Urinary bladder (tissue), 4 donors: ENCODE results near the gene EXOC6B. TPM values are rescaled to one million over a fixed set of nuclear protein-coding genes. Genes with fewer than 3 reads are reported as not detected.
"Not testable (repeated sequence)": the region's sequence is repeated elsewhere in the genome, so short reads cannot be mapped to it uniquely, and the experiment has no call there.

ENCODE experiments used
- DNase-seq: peaks from one replicate; pipeline ENCODE4 v3.0.0-alpha.2; 2015; ENCODE audit errors: extremely low spot score
- H3K27ac ChIP-seq: one replicate; pipeline ENCODE4 v1.5.1; 2013; ENCODE audit warnings: low read depth, mild to moderate bottlenecking, moderate library complexity
- H3K36me3 ChIP-seq: one replicate; pipeline ENCODE4 v1.6.1; 2013; ENCODE audit warnings: mild to moderate bottlenecking, moderate library complexity; ENCODE audit not compliant: insufficient read depth
- H3K4me1 ChIP-seq: one replicate; pipeline ENCODE4 v1.6.1; 2013; ENCODE audit warnings: mild to moderate bottlenecking, moderate library complexity; ENCODE audit not compliant: insufficient read depth
- H3K4me3 ChIP-seq: one replicate; pipeline ENCODE4 v1.5.1; 2013; ENCODE audit warnings: low read depth, low read length
- WGBS: extraction: QIAGEN DNeasy Blood & Tissue Kit; methylation state at CpG from one replicate; pipeline ENCODE4 v1.1.7; 2013; 5-methylcytosine and 5-hydroxymethylcytosine counted together
- polyA plus RNA-seq: library from polyadenylated mRNA; stranded (reverse); fragments of 200-250 nt; gene quantifications from one replicate; pipeline ENCODE4 v1.2.3, GENCODE V29; 2013
- total RNA-seq: library from RNA; depleted of rRNA; stranded (reverse); fragments of >200 nt; gene quantifications from one replicate; pipeline ENCODE4 v1.2.3, GENCODE V29; 2014
- donor health status: healthy with polysubstance abuse.
- donor health status: healthy.

EXOC6B gene
- total and polyA plus RNA-seq, 2 donors, result 14.5 to 47.6 TPM

GRCh38 chr2:72526623-72527022 lies 299.2 kb downstream of the EXOC6B start:
- H3K4me3 ChIP-seq, result no peak overlapping the region
- H3K27ac ChIP-seq, result no peak overlapping the region
- no peaks in the 10 kb centered on the region for H3K4me1 ChIP-seq
- no peak for DNase-seq
- WGBS, result 81% methylated on average over 1 of the region's 1 CpG
- no peaks in the 10 kb centered on the region for H3K36me3 ChIP-seq

DNA sequence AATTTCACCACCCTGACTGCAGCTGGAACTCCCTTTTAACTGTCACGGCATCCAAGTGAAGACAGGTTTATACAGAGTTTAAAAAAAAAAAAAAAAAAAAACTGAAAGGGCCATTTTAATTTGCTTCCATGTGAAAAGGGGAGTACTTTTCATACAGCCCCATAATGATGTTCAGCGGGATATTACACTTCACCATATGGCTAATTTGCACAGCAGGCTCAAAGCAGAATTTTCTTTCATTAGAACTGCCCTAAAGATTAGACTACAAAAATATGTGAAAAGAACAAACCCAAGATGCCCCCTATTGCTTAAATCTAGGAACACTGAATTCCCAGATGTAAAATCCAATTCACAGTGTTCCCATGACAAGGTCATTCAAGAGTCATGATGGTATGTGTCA lies 301.8 kb downstream of the EXOC6B start:
- no peak for DNase-seq
- H3K36me3 ChIP-seq, result no peaks in the 10 kb centered on the region
- H3K27ac ChIP-seq, result no peak overlapping the region
- no peak overlapping the region for H3K4me3 ChIP-seq
- WGBS, result 98% methylated on average over 2 of the region's 2 CpGs
- H3K4me1 ChIP-seq, result no peaks in the 10 kb centered on the region

DNA sequence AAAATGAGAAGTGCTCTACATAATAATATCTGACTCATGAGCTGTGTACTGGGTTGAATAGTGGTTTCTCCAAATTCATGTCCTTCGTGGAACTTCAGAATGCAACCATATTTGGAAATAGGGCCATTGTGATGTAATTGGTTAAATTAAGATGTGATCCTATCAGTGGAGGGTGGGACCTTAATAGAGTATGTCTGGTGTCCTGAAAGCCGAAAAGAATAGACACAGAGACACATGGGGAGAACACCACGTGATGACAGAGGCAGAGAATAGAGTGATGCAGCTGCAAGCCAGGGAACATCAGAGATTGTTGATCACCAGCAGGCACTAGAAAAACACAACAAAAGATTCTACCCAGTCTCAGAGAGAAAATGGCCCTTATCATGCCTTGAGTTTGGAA lies 310.1 kb downstream of the EXOC6B start:
- H3K4me3 ChIP-seq, result no peak overlapping the region
- DNase-seq, result no peak
- no peaks in the 10 kb centered on the region for H3K4me1 ChIP-seq
- 88% methylated on average over 3 of the region's 3 CpGs for WGBS
- peaks cover 1% of the 10 kb centered on the region for H3K36me3 ChIP-seq
- no peak overlapping the region for H3K27ac ChIP-seq

GRCh38 chr2:72513011-72513410 lies 312.8 kb downstream of the EXOC6B start:
- H3K27ac ChIP-seq, result no peak overlapping the region
- no peaks in the 10 kb centered on the region for H3K4me1 ChIP-seq
- peaks cover 1% of the 10 kb centered on the region for H3K36me3 ChIP-seq
- H3K4me3 ChIP-seq, result no peak overlapping the region
- 91% methylated on average over 3 of the region's 3 CpGs for whole genome bisulfite sequencing
- no peak for DNase-seq

DNA sequence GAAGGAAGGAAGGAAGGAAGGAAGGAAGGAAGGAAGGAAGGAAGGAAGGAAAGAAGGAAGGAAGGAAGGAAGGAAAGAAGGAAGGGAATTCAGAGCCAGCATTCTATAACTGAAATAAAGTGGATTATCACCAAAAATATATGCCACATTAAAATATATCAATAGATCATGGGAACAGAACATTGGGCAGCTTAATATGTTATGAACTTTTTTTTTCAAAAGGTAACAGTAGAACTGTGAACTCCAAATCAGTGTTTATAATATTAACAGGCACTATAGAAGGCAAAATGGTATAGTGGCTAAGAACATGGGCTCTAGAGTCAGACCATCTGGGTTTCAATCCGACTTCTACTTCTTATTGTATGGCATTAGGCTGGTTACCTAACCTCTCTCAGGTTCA lies 313.5 kb downstream of the EXOC6B start:
- H3K27ac ChIP-seq, result no peak overlapping the region
- no peak overlapping the region for H3K4me3 ChIP-seq
- no peaks in the 10 kb centered on the region for H3K36me3 ChIP-seq
- DNase-seq, result no peak
- WGBS, result 92% methylated on average over 1 of the region's 1 CpG
- H3K4me1 ChIP-seq, result no peaks in the 10 kb centered on the region

- H3K36me3 ChIP-seq, result no peaks in the 10 kb centered on the region
- no peak overlapping the region for H3K27ac ChIP-seq
- H3K4me3 ChIP-seq, result no peak overlapping the region
- 97% methylated on average over 1 of the region's 1 CpG for WGBS
- DNase-seq, result no peak
- no peaks in the 10 kb centered on the region for H3K4me1 ChIP-seq
Observed at GRCh38 chr2:72511906-72512305, 313.9 kb downstream of the EXOC6B start.

GRCh38 chr2:72497763-72498162 lies 328.1 kb downstream of the EXOC6B start:
- Histone ChIP-seq H3K36me3 (no peaks in the 10 kb centered on the region), H3K4me3 (no peak overlapping the region), H3K27ac (no peak overlapping the region), H3K4me1 (no peaks in the 10 kb centered on the region)
- 96% methylated on average over 2 of the region's 2 CpGs for WGBS
- no peak for DNase-seq

DNA sequence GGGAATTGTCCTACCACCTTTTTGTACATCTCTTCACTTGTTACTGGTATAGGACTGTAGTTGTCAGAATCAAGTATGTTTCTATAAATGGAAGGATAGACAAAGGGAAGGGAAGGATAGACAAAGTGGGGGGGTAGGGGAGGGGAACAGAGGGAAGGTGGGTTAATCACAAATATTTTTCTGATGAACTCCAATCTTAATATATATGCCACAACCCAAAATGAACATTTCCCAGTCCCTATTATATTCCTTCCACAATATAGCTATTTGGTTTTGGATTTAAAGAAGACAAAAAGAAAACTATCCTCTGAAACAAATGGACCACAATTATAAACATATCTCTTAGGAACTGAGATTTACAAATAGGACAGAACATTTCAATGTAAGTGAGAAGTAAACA lies 329.4 kb downstream of the EXOC6B start:
- DNase-seq, result no peak
- H3K36me3 ChIP-seq, result no peaks in the 10 kb centered on the region
- no peaks in the 10 kb centered on the region for H3K4me1 ChIP-seq
- H3K27ac ChIP-seq, result no peak overlapping the region
- H3K4me3 ChIP-seq, result no peak overlapping the region

GRCh38 chr2:72494392-72494791 lies 331.4 kb downstream of the EXOC6B start:
- DNase-seq, result no peak
- H3K4me3 ChIP-seq, result no peak overlapping the region
- no peaks in the 10 kb centered on the region for H3K4me1 ChIP-seq
- WGBS, result 79% methylated on average over 1 of the region's 1 CpG
- H3K36me3 ChIP-seq, result no peaks in the 10 kb centered on the region
- H3K27ac ChIP-seq, result no peak overlapping the region

DNA sequence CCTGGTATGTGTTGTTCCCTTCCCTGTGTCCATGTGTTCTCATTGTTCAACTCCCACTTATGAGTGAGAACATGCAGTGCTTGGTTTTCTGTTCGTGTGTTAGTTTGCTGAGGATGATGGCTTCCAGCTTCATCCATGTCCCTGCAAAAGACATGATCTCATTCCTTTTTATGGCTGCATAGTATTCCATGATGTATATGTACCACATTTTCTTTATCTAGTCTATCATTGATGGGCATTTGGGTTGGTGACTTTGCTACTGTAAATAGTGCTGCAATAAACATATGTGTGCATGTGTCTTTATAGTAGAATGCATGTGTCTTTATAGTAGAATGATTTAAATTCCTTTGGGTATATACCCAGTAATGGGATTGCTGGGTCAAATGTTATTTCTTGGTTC lies 341.2 kb downstream of the EXOC6B start:
- H3K27ac ChIP-seq, H3K36me3 ChIP-seq, H3K4me3 ChIP-seq, DNase-seq, H3K4me1 ChIP-seq: not testable (repeated sequence)
- 96% methylated on average over 1 of the region's 1 CpG for WGBS

DNA sequence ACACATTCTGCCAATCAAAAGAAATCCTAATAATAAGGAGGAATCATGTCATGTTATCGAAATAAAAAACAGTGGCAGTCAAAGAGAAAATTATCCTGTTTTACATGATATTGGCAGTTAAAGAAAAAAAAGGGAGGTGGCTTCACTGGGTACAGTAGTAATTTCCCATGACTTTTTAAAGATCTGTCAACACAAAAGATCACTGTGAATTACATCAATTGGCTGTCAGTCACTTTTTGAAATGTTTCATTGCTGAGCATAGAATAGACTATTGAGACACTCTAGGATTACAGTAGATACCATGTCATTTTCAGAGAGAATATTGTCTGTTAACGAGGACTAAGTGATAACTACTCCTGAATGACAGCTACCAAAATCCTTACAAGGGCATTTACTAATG lies 342.5 kb downstream of the EXOC6B start:
- H3K4me3 ChIP-seq, result no peak overlapping the region
- no peaks in the 10 kb centered on the region for H3K4me1 ChIP-seq
- H3K27ac ChIP-seq, result no peak overlapping the region
- WGBS, result 92% methylated on average over 2 of the region's 2 CpGs
- DNase-seq, result no peak
- H3K36me3 ChIP-seq, result peaks cover 2% of the 10 kb centered on the region

- no peak overlapping the region for H3K27ac ChIP-seq
- DNase-seq, result no peak
- no peaks in the 10 kb centered on the region for H3K4me1 ChIP-seq
- WGBS, result 98% methylated on average over 3 of the region's 3 CpGs
- no peak overlapping the region for H3K4me3 ChIP-seq
- H3K36me3 ChIP-seq, result no peaks in the 10 kb centered on the region
Observed at GRCh38 chr2:72475246-72475645, 350.6 kb downstream of the EXOC6B start.

GRCh38 chr2:72457801-72458516 lies 367.9 kb downstream of the EXOC6B start:
- H3K4me1 ChIP-seq, result no peaks in the 10 kb centered on the region
- no peak for DNase-seq
- no peak overlapping the region for H3K4me3 ChIP-seq
- 75% methylated on average over 6 of the region's 6 CpGs for WGBS
- H3K27ac ChIP-seq, result no peak overlapping the region
- peaks cover 2% of the 10 kb centered on the region for H3K36me3 ChIP-seq

DNA sequence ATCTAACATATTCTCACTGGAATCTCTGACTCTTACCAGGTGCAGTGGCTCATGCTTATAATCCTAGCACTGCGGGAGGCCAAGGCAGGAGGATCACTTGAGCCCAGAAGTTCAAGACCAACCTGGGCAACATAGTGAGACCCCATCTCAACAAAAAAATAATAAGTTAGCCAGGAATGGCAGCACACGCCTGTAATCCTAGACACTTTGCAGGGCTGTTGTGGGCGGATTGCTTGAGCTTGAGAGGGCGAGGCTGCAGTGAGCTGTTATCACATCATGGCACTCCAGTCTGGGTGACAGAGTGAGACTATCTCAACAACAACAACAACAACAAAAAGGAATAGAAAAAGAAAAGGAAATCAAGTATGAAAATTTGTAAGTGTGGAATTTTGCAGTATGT lies 371.6 kb downstream of the EXOC6B start:
- Histone ChIP-seq H3K4me3 (no peak overlapping the region), H3K4me1 (no peaks in the 10 kb centered on the region), H3K27ac (no peak overlapping the region), H3K36me3 (no peaks in the 10 kb centered on the region)
- no peak for DNase-seq
- 96% methylated on average over 4 of the region's 4 CpGs for WGBS

- no peak overlapping the region for H3K4me3 ChIP-seq
- DNase-seq, result no peak
- 97% methylated on average over 2 of the region's 2 CpGs for WGBS
- no peaks in the 10 kb centered on the region for H3K4me1 ChIP-seq
- H3K27ac ChIP-seq, result no peak overlapping the region
- H3K36me3 ChIP-seq, result no peaks in the 10 kb centered on the region
Observed at GRCh38 chr2:72442270-72442669, 383.6 kb downstream of the EXOC6B start.
